Activated CD8-positive, alpha-beta T cell treated with anti-CD3 and anti-CD28 coated beads for 36 hours (primary cell): ENCODE data around the gene COMMD8. TPM values are rescaled to one million over a fixed set of nuclear protein-coding genes. Genes with fewer than 3 reads are reported as not detected.

ENCODE experiments used
- ATAC-seq: fragments of 200-7000 bp; cut with Tn5 transposase; one replicate; pipeline ENCODE4 v1.10.0; 2021; ENCODE audit warnings: mild to moderate bottlenecking, moderate library complexity
- CTCF ChIA-PET: fragments of 350-600 bp; sonication (Branson Sonifier 250); formaldehyde crosslinking; loops from one replicate; lab custom pipeline; 2021; ENCODE audit warnings: antibody characterized with exemption; lab: Charles Lee
- POLR2A ChIA-PET: fragments of 350-600 bp; sonication (Branson Sonifier 250); formaldehyde crosslinking; loops from one replicate; lab custom pipeline; 2021; ENCODE audit warnings: antibody characterized with exemption; lab: Charles Lee
- DNase-seq: peaks from one replicate; pipeline ENCODE4 v3.0.0-alpha.2; 2020
- H3K27ac Mint-ChIP-seq: one replicate; pipeline ENCODE4 v1.8.0; 2021; ENCODE audit warnings: mild to moderate bottlenecking, mixed read lengths
- H3K27me3 Mint-ChIP-seq: one replicate; pipeline ENCODE4 v1.8.0; 2021; ENCODE audit warnings: mixed read lengths
- H3K36me3 Mint-ChIP-seq: one replicate; pipeline ENCODE4 v1.8.0; 2021; ENCODE audit warnings: low read depth, mixed read lengths
- H3K4me1 Mint-ChIP-seq: one replicate; pipeline ENCODE4 v1.8.0; 2021; ENCODE audit warnings: low read depth, mixed read lengths
- H3K4me3 Mint-ChIP-seq: one replicate; pipeline ENCODE4 v1.8.0; 2021; ENCODE audit warnings: mild to moderate bottlenecking, moderate library complexity, mixed read lengths
- H3K9me3 Mint-ChIP-seq: one replicate; pipeline ENCODE4 v1.8.0; 2021; ENCODE audit warnings: mixed read lengths
- CTCF ChIP-seq: fragments of 200-600 bp; IDR thresholded peaks from one replicate; pipeline ENCODE4 v1.8.0; 2022; ENCODE audit warnings: antibody characterized with exemption, mild to moderate bottlenecking
- intact Hi-C: fragments of 100-400 bp; cut with micrococcal nuclease; formaldehyde crosslinking; loops from one replicate; pipeline ENCODE4 v1.10.0; 2022
- total RNA-seq, 2 experiments: library from RNA; stranded (reverse); gene quantifications; one replicate each; pipeline ENCODE4 v1.2.3, GENCODE V29; 2021

Gene COMMD8
- total RNA-seq, 2 experiments from 2014 or later, result 30.5 to 32.8 TPM

- intact Hi-C loops, result no loop called here
- H3K27ac Mint-ChIP-seq, result no peak overlapping the region
- ATAC-seq (no peak), DNase-seq (no peak)
- no peak overlapping the region for H3K4me3 Mint-ChIP-seq
- peaks cover 2% of the 10 kb centered on the region for H3K4me1 Mint-ChIP-seq
- no peaks in the 10 kb centered on the region for H3K27me3 Mint-ChIP-seq
- CTCF ChIA-PET, result no interaction called here
- POLR2A ChIA-PET, result no interaction called here
- no peaks in the 10 kb centered on the region for H3K36me3 Mint-ChIP-seq
- no peaks in the 10 kb centered on the region for H3K9me3 Mint-ChIP-seq
- TF ChIP-seq CTCF, result no peak
Observed at GRCh38 chr4:47499700-47500099, 36.2 kb upstream of the COMMD8 start.

DNA sequence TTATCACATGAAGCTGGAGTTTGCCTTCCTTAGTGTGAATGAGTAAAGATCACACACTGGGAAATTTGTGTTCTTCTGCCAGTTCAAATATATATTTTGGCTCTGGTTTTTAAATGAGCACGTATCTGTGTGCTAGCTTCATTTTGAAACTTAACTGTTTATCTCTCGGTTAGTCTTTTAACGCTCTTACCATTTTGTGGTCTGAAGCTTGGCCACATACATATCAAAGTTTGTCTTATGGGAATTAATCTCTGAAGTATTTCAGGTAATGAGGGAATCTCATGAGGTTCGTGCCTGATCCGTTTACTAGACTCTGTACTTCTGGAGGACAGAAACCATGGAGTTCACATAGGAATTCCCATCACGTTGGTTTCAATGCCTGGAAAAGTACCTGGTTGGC, 35.4 kb upstream of the COMMD8 start:
- Mint-ChIP-seq H3K4me1 (peaks cover 2% of the 10 kb centered on the region), H3K4me3 (no peak overlapping the region), H3K36me3 (no peaks in the 10 kb centered on the region), H3K27ac (no peak overlapping the region), H3K27me3 (no peaks in the 10 kb centered on the region), H3K9me3 (no peaks in the 10 kb centered on the region)
- ChIA-PET CTCF (interaction anchor here (1.1 kb wide), 1 partner anchor 14 kb away, joined by 3 read pairs; the partner anchor contains the start of gene ATP10D), POLR2A (no interaction called here)
- DNase-seq (no peak), ATAC-seq (no peak)
- intact Hi-C loops, result no loop called here
- no peak for TF ChIP-seq CTCF

DNA sequence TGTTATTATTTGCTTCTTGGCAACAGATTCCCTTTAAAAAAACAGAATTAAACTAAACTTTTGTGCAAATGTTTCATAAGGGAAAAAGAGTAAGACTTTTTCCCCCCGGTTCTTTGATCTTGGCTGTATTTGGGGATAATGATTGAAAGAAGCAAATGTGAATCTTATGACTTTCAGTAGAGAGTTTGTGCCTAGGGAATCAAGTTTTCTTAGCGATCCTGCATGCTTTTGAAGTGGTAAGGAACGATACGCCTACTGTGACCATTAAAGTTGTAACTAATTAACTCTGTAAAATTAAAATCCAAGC, 30.6 kb upstream of the COMMD8 start:
- POLR2A ChIA-PET, result no interaction called here

GRCh38 chr4:47493238-47494123, 30.0 kb upstream of the COMMD8 start:
- H3K4me1 Mint-ChIP-seq, result peaks cover 14% of the 10 kb centered on the region
- no peaks in the 10 kb centered on the region for H3K36me3 Mint-ChIP-seq
- H3K9me3 Mint-ChIP-seq, result no peaks in the 10 kb centered on the region
- TF ChIP-seq CTCF, result no peak
- ChIA-PET POLR2A (no interaction called here), CTCF (interaction anchor here (0.9 to 1.5 kb wide), 5 partner anchors 10 to 70 kb away, joined by 3 to 6 read pairs (median 4); partner anchors contain the start of gene COMMD8)
- DNase-seq, result no peak
- intact Hi-C loops, result loop anchor here (5.0 kb wide), 1 partner anchor 69 kb away; no protein-coding TSS in a partner anchor
- H3K4me3 Mint-ChIP-seq, result no peak overlapping the region
- no peaks in the 10 kb centered on the region for H3K27me3 Mint-ChIP-seq
- no peak overlapping the region for H3K27ac Mint-ChIP-seq
- ATAC-seq, result no peak

More for the DNA sequence above, 30.6 kb upstream of the COMMD8 start:
- DNase-seq, result no peak
- Mint-ChIP-seq H3K27me3 (no peaks in the 10 kb centered on the region), H3K27ac (no peak overlapping the region), H3K9me3 (no peaks in the 10 kb centered on the region), H3K4me3 (no peak overlapping the region), H3K36me3 (no peaks in the 10 kb centered on the region), H3K4me1 (peaks cover 13% of the 10 kb centered on the region)
- intact Hi-C loops, result loop anchor here (5.0 kb wide), 1 partner anchor 68 kb away; no protein-coding TSS in a partner anchor
- no peak for TF ChIP-seq CTCF
- CTCF ChIA-PET, result interaction anchor here (1.0 to 1.3 kb wide), 3 partner anchors 10 to 70 kb away, joined by 3 to 4 read pairs (median 3); partner anchors contain the start of gene COMMD8
- ATAC-seq, result no peak

- ChIA-PET CTCF (interaction anchor here (1.3 kb wide), 1 partner anchor 75 kb away, joined by 5 read pairs; no protein-coding TSS in a partner anchor), POLR2A (no interaction called here)
- H3K27me3 Mint-ChIP-seq, result no peaks in the 10 kb centered on the region
- no peaks in the 10 kb centered on the region for H3K9me3 Mint-ChIP-seq
- peak; percentile 30 for DNase-seq
- no peaks in the 10 kb centered on the region for H3K36me3 Mint-ChIP-seq
- no peak overlapping the region for H3K27ac Mint-ChIP-seq
- peaks cover 19% of the 10 kb centered on the region for H3K4me1 Mint-ChIP-seq
- TF ChIP-seq CTCF, result peak; percentile 37
- no peak overlapping the region for H3K4me3 Mint-ChIP-seq
- peak; percentile 96 for ATAC-seq
- intact Hi-C loops, result loop anchor here (5.0 kb wide), 1 partner anchor 72 kb away; no protein-coding TSS in a partner anchor
Observed at GRCh38 chr4:47490550-47490949, 27.0 kb upstream of the COMMD8 start.
